PC-3 (cell line): ENCODE measurements around the gene DDC. TPM values are rescaled to one million over a fixed set of nuclear protein-coding genes. Genes with fewer than 3 reads are reported as not detected.

Experiments used
- ATAC-seq: fragments of 200-7000 bp; cut with Tn5 transposase; 2 replicates; pipeline ENCODE4 v1.9.1; 2020; ENCODE audit warnings: mild to moderate bottlenecking, moderate library complexity
- BruUV-seq: library from RNA; stranded (reverse); fragments of 400-500 nt; replicated peaks from 2 replicates; lab custom pipeline; 2021; lab: Mats Ljungman, UMichigan
- CTCF ChIA-PET: fragments of 300-600 bp; sonication (Branson Sonifier 250); formaldehyde crosslinking; loops from one replicate; lab custom pipeline; 2022; ENCODE audit warnings: antibody characterized with exemption; lab: Charles Lee
- POLR2A ChIA-PET: fragments of 300-600 bp; sonication (Branson Sonifier 250); formaldehyde crosslinking; loops from one replicate; lab custom pipeline; 2022; ENCODE audit warnings: antibody characterized with exemption; ENCODE audit not compliant: unreplicated experiment; lab: Charles Lee
- DNase-seq: peaks from one replicate; pipeline ENCODE4 v3.0.0-alpha.2; 2015
- H2AFZ ChIP-seq: fragments of 300-600 bp; sonication (generic); 2 replicates; pipeline ENCODE4 v1.6.0; 2016; ENCODE audit warnings: antibody characterized with exemption, low read length
- H3F3A ChIP-seq: fragments of 300-600 bp; sonication (generic); one replicate; pipeline ENCODE4 v1.6.0; 2017; ENCODE audit warnings: antibody characterized with exemption, low read length, control low read depth, mild to moderate bottlenecking; ENCODE audit not compliant: unreplicated experiment
- H3K27ac ChIP-seq: fragments of 300-600 bp; sonication (generic); 2 replicates; pipeline ENCODE4 v1.5.1; 2016; ENCODE audit warnings: mild to moderate bottlenecking, low read length
- H3K27me3 ChIP-seq: fragments of 300-600 bp; sonication (generic); 2 replicates; pipeline ENCODE4 v1.6.1; 2016; ENCODE audit warnings: low read length, mixed read lengths
- H3K36me3 ChIP-seq: fragments of 300-600 bp; sonication (generic); 2 replicates; pipeline ENCODE4 v1.6.1; 2016; ENCODE audit warnings: low read depth, mixed run types, low read length, mixed read lengths
- H3K4me1 ChIP-seq: fragments of 300-600 bp; sonication (generic); 2 replicates; pipeline ENCODE4 v1.5.1; 2016; ENCODE audit warnings: low read length; ENCODE audit not compliant: insufficient read depth
- H3K4me2 ChIP-seq: fragments of 300-600 bp; sonication (generic); 2 replicates; pipeline ENCODE4 v1.6.0; 2016; ENCODE audit warnings: low read length
- H3K4me3 ChIP-seq: fragments of 300-600 bp; sonication (generic); 2 replicates; pipeline ENCODE4 v1.5.1; 2016; ENCODE audit warnings: mild to moderate bottlenecking, low read length, mixed read lengths
- H3K79me2 ChIP-seq: fragments of 300-600 bp; sonication (generic); 2 replicates; pipeline ENCODE4 v1.6.1; 2017; ENCODE audit warnings: low read length, mixed read lengths
- H3K9ac ChIP-seq: fragments of 300-600 bp; sonication (generic); 2 replicates; pipeline ENCODE4 v1.6.0; 2016; ENCODE audit warnings: mild to moderate bottlenecking, low read length
- H3K9me2 ChIP-seq: fragments of 300-600 bp; sonication (generic); replicated peaks from 2 replicates; pipeline ENCODE4 v1.6.1; 2016; ENCODE audit warnings: mixed run types, low read length, mixed read lengths
- H3K9me3 ChIP-seq: fragments of 300-600 bp; sonication (generic); 2 replicates; pipeline ENCODE4 v1.6.1; 2016; ENCODE audit warnings: low read length, mixed read lengths
- H4K20me1 ChIP-seq: fragments of 300-600 bp; sonication (generic); 2 replicates; pipeline ENCODE4 v1.6.1; 2016; ENCODE audit warnings: low read length, mixed read lengths
- EZH2 ChIP-seq: fragments of 300-600 bp; sonication (generic); IDR thresholded peaks from one replicate; pipeline ENCODE4 v1.6.1; 2017; ENCODE audit warnings: antibody characterized with exemption, mild to moderate bottlenecking, low read length; ENCODE audit not compliant: unreplicated experiment
- EZH2phosphoT487 ChIP-seq: fragments of 300-600 bp; sonication (generic); IDR thresholded peaks from 2 replicates; pipeline ENCODE4 v1.6.1; 2018; ENCODE audit warnings: mild to moderate bottlenecking, antibody characterized with exemption, low read length, borderline replicate concordance
- intact Hi-C: fragments of 100-400 bp; cut with micrococcal nuclease; formaldehyde crosslinking; loops from 2 replicates; pipeline ENCODE4 v1.9.0; 2023
- total RNA-seq: library from RNA; depleted of rRNA; stranded (reverse); fragments of >200 nt; gene quantifications from 2 replicates; pipeline ENCODE4 v1.2.3, GENCODE V29; 2014
- TF ChIP-seq, protein P1 (sequence below): fragments of 300-600 bp; sonication (generic); conservative IDR thresholded peaks from 2 replicates; pipeline ENCODE4 v1.5.1; 2017; ENCODE audit warnings: antibody characterized with exemption, low read depth, mild to moderate bottlenecking, low read length

DDC gene
- total RNA-seq, 1 experiment from 2014 or later = not detected

DNA sequence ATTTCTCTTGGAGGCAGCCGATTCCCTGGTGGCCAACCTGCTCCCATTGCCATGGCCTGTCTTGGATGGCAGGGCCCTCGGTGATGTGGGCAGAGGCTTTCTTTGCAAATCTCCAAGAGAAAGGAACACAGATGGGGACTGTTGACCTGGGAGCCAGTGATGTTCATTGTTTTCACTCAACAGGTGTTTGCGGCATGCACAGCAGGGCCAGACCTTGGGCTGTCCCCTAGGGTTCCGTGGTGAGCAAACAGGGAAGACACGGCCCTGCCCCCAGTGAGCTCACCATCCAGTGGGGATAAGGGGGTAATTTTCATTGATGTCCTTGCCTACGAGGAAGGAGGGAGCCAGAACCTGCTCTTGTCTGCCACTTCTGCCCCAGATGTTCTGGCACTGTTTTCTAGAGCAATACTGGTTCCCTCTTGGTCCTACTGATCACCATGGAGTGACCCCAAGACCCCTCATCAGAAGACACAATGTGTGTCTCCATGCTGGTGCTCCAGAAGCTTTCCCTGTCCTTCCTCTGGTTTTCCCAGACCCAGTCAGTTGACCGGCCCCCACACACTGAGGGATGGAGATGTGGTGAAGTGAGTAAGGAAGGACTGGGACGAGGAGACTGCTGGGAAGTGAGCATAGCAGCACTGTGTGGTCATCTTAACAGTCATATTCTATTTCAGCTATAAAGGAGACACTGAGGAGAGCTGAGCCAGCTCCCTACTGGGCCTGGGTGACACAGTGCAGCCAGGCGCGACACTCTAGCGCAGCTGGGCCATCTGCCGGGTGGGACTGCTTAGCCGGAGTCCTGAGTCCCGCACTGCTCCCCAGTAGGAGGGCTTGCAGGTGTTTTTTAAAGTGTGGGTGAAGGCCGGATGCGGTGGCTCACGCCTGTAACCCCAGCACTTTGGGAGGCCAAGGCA, 94.7 kb downstream of the DDC start:
- Histone ChIP-seq H3K27me3 (no peaks in the 10 kb centered on the region), H2AFZ (no peak overlapping the region), H3K4me1 (peaks cover 5% of the 10 kb centered on the region; the same call in 1 of the 2 replicates), H3K9ac (no peak overlapping the region), H3K79me2 (no peaks in the 10 kb centered on the region), H3K9me3 (no peaks in the 10 kb centered on the region), H3K4me2 (no peak overlapping the region), H3F3A (no peaks in the 10 kb centered on the region), H4K20me1 (no peaks in the 10 kb centered on the region), H3K4me3 (no peak overlapping the region), H3K36me3 (no peaks in the 10 kb centered on the region), H3K9me2 (no peaks in the 10 kb centered on the region), H3K27ac (no peak overlapping the region)
- no peak for ATAC-seq
- no TSS peak for BruUV-seq
- intact Hi-C loops = no loop called here
- ChIA-PET CTCF (no interaction called here), POLR2A (no interaction called here)
- no peak for DNase-seq
- TF ChIP-seq, protein P1, sequence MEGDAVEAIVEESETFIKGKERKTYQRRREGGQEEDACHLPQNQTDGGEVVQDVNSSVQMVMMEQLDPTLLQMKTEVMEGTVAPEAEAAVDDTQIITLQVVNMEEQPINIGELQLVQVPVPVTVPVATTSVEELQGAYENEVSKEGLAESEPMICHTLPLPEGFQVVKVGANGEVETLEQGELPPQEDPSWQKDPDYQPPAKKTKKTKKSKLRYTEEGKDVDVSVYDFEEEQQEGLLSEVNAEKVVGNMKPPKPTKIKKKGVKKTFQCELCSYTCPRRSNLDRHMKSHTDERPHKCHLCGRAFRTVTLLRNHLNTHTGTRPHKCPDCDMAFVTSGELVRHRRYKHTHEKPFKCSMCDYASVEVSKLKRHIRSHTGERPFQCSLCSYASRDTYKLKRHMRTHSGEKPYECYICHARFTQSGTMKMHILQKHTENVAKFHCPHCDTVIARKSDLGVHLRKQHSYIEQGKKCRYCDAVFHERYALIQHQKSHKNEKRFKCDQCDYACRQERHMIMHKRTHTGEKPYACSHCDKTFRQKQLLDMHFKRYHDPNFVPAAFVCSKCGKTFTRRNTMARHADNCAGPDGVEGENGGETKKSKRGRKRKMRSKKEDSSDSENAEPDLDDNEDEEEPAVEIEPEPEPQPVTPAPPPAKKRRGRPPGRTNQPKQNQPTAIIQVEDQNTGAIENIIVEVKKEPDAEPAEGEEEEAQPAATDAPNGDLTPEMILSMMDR = no peak
- no peak for TF ChIP-seq EZH2phosphoT487
- TF ChIP-seq EZH2 = no peak

DNA sequence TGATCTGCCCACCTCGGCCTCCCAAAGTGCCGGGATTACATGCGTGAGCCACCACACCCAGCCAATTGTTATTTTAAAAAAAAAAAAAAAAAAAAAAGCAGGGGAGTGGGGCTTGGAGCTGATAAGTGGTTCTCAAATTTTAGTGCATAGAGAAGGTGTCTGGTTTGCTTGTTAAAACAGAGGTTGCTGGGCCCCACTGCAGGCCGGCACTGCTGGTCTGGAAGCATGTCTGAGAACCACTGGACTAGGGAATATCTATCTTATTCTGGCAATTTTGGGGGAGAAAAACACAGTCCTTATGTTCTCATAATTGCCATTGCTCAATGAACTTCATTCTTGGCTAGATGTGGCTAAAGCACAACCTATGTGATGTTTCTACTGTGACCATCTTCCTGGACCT, 96.0 kb downstream of the DDC start:
- no peak overlapping the region for H3K27ac ChIP-seq
- no peaks in the 10 kb centered on the region for H4K20me1 ChIP-seq
- ChIA-PET POLR2A (no interaction called here), CTCF (no interaction called here)
- H3F3A ChIP-seq = no peaks in the 10 kb centered on the region
- H3K27me3 ChIP-seq = no peaks in the 10 kb centered on the region
- H3K9me3 ChIP-seq = no peaks in the 10 kb centered on the region
- BruUV-seq = no TSS peak
- intact Hi-C loops = loop anchor here (2.0 to 5.0 kb wide), 2 partner anchors 62 to 118 kb away; no protein-coding TSS in a partner anchor
- no peak overlapping the region for H3K4me3 ChIP-seq
- no peak for ATAC-seq
- TF ChIP-seq, protein P1 = no peak
- TF ChIP-seq EZH2 (no peak), EZH2phosphoT487 (no peak)
- no peaks in the 10 kb centered on the region for H3K9me2 ChIP-seq
- H3K79me2 ChIP-seq = no peaks in the 10 kb centered on the region
- H3K36me3 ChIP-seq = no peaks in the 10 kb centered on the region
- no peak for DNase-seq
- no peak overlapping the region for H3K4me2 ChIP-seq
- no peak overlapping the region for H2AFZ ChIP-seq
- H3K4me1 ChIP-seq = peaks cover 5% of the 10 kb centered on the region; the same call in 1 of the 2 replicates
- H3K9ac ChIP-seq = no peak overlapping the region
